ENCODE results near the gene MALSU1. TPM values are rescaled to one million over a fixed set of nuclear protein-coding genes. Genes with fewer than 3 reads are reported as not detected.

Gene MALSU1
- total RNA-seq, 4 donors from 2014 or later: 42.4 to 70.6 (median 47.2) TPM

DNA sequence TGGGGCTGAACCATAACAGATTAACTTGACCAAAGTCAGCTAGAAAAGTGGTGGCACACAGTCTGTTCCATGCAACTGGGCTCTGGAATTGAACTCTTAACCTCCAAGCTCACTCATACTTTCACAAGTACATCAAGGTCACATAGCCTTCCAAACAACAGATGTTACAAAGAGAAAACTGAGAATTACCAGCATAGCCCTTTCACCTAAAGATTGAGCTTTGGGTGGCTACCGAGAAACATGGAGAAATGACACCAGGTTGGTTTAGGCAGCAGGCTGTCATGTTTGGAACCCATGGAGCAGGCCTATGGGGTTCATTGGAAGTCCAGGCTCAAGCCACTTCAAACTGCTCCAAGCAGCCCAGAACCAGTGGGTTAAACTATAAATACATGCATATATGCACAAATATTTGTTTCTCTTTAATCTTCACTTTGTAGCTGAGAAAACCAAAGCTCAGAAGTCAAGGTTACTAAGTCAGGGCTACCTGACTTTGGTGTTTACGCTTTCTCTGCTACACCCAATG, 59.1 kb downstream of the MALSU1 start:
- no peak for ATAC-seq (ENCODE audit: low FRiP score)
- TF ChIP-seq, protein P1, sequence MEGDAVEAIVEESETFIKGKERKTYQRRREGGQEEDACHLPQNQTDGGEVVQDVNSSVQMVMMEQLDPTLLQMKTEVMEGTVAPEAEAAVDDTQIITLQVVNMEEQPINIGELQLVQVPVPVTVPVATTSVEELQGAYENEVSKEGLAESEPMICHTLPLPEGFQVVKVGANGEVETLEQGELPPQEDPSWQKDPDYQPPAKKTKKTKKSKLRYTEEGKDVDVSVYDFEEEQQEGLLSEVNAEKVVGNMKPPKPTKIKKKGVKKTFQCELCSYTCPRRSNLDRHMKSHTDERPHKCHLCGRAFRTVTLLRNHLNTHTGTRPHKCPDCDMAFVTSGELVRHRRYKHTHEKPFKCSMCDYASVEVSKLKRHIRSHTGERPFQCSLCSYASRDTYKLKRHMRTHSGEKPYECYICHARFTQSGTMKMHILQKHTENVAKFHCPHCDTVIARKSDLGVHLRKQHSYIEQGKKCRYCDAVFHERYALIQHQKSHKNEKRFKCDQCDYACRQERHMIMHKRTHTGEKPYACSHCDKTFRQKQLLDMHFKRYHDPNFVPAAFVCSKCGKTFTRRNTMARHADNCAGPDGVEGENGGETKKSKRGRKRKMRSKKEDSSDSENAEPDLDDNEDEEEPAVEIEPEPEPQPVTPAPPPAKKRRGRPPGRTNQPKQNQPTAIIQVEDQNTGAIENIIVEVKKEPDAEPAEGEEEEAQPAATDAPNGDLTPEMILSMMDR (IDR thresholded peaks at IDR 0.05): no peak
- DNase-seq (ENCODE audit: low spot score): no peak

Other genes starting within 250 kb of the MALSU1 start
- gene KLHL7, start 193.6 kb upstream of the MALSU1 start, total RNA-seq: 10 to 100 TPM; 19.3 to 51.7 (median 24.9) TPM
- gene NUP42, start 117.3 kb upstream of the MALSU1 start, total RNA-seq: 10 to 100 TPM; 16.3 to 37.3 (median 27.0) TPM
- 100 to 1,000 TPM in 3 of 4 donors, 10 to 100 TPM in 1; 91.3 to 294 (median 143) TPM for gene GPNMB, start 52.6 kb upstream of the MALSU1 start, total RNA-seq
- gene IGF2BP3, start 171.2 kb downstream of the MALSU1 start, total RNA-seq: 1 to 10 TPM in 2 of 4 donors, under 1 TPM in 2; 0.32 to 2.3 (median 1.4) TPM
- gene TRA2A, start 232.6 kb downstream of the MALSU1 start, total RNA-seq: 10 to 100 TPM; 33.5 to 59.7 (median 40.7) TPM